VCaP (cell line): Measurements from ENCODE around the gene TFR2.

Source experiments
- H3K27ac ChIP-seq: fragments of 450-650 bp; 2 replicates; pipeline ENCODE4 v1.5.1; 2017
- TF ChIP-seq, protein P1 (sequence below): fragments of 450-650 bp; conservative IDR thresholded peaks from 2 replicates; pipeline ENCODE4 v1.5.1; 2017; ENCODE audit warnings: mild to moderate bottlenecking, moderate library complexity

Gene TFR2

DNA sequence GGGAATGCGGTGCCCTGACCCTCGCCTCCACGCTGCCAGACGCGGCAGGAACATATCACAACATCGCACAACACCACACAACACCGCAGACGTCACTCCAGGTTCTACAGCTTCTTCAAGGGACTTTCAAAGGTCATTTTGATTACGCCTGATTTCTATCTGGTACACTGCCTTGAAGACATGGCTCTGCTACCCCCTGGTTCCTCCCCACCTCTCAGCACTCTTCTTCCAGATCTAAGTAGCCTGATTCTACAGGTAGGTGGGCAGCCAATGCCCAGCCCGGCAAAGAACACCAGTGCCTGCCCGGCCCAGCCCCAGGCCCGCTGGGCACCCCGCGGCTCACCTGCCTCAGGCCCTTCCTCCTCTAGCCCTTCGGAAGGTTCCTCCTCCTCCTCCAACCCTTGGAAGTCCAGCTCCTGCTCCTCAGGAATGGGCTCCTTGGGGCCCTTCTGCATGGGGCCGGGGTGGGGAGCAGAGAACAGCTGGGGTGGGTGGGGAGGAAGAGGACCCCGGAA lies 44.3 kb upstream of the TFR2 start:
- TF ChIP-seq, protein P1, sequence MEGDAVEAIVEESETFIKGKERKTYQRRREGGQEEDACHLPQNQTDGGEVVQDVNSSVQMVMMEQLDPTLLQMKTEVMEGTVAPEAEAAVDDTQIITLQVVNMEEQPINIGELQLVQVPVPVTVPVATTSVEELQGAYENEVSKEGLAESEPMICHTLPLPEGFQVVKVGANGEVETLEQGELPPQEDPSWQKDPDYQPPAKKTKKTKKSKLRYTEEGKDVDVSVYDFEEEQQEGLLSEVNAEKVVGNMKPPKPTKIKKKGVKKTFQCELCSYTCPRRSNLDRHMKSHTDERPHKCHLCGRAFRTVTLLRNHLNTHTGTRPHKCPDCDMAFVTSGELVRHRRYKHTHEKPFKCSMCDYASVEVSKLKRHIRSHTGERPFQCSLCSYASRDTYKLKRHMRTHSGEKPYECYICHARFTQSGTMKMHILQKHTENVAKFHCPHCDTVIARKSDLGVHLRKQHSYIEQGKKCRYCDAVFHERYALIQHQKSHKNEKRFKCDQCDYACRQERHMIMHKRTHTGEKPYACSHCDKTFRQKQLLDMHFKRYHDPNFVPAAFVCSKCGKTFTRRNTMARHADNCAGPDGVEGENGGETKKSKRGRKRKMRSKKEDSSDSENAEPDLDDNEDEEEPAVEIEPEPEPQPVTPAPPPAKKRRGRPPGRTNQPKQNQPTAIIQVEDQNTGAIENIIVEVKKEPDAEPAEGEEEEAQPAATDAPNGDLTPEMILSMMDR: no peak
- H3K27ac ChIP-seq: no peak overlapping the region

DNA sequence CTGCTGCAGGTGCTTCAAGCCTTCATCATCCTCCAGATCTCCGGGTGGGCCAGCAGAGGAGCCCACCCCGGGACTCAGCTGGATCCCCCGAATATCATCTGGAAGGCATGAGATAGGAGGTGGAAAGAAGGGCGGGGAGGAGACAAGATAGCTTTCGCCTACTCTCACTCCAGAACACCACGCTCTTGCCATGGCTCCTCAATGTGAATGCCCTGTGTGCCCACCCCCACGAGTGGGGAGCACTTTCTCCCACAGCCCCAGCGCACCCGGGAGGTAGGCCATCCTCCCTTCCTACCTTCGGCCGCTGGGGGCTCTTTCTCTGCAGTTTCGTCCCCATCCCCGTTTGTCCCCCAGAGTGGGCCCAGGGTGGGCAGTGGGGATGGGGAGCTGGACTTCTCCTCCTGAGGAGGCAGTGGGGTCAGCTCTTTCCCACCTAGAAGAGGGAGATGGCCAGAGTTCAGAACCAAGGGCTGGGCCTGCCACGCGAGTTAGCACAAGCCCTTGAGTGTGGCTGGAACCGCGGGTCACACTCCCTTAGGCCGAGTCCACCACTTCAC lies 43.8 kb upstream of the TFR2 start:
- no peak overlapping the region for H3K27ac ChIP-seq
- TF ChIP-seq, protein P1: no peak

DNA sequence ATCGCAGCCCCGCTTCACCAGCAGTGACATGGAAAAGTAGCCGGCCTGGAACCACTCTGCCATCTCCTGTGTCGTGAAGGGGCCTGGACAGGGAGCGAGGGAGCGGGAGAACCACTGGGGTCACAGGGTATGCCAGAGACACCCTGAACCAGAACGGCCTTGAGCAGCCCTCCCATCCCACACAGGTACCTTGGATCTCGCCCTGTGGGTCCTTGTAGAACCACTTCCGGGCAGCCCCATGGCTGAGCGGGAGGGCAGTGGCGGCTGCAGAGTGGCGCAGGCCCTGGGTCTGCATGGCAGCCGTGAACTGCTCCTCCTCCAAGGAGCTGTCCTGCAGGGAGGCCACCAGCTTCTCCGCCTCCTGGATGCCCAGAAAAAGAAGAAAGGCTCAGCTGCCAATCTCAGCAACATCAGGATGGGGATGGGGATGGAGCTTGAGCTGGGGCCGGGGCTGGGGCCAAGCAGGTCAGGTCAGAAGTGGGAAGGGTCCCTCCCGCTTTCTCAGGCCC lies 43.2 kb upstream of the TFR2 start:
- TF ChIP-seq, protein P1: no peak
- H3K27ac ChIP-seq: no peak overlapping the region

DNA sequence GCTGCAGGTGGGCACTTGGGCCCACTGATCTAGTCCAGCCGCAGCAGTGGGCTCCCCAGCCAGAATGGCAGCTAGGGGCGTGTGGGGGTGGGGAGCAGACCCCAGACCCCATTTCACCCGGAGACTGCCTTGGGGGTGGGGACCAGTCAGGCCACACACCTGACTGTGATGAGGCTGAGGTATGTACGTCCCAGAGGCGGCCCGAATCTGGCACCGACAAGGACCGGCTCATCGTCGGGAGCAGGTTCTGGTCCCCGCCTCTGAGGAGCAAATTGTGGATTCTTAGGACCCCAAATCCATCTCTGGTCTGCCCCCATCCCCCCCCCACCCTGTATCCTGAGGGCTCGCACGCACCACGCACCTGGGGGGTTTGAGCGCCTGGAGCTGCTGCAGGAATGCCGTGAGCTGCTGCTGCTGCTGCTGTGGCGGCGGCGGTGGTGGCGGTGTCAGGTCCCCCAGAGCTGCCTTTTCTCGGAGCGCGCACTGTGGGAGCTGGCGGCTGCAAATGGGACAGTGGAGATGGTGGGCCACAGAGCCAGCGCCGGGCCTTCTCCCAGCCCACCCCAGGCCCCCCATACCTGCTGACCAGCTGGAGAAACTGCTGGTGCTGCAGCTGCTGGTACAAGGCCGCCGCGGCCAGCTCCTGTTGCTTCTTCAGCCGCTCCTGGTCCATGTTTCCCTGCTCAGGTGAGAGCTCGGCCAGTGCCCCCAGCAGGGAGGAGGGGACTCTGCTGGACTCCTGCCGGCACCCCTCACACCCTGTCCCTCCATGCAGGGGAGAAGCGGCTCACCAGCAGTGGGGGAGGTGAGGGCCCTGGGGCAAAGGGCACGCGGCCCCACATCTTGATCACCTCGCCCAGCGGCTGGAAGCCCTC lies 42.5 kb upstream of the TFR2 start:
- no peak overlapping the region for H3K27ac ChIP-seq
- TF ChIP-seq, protein P1: no peak

DNA sequence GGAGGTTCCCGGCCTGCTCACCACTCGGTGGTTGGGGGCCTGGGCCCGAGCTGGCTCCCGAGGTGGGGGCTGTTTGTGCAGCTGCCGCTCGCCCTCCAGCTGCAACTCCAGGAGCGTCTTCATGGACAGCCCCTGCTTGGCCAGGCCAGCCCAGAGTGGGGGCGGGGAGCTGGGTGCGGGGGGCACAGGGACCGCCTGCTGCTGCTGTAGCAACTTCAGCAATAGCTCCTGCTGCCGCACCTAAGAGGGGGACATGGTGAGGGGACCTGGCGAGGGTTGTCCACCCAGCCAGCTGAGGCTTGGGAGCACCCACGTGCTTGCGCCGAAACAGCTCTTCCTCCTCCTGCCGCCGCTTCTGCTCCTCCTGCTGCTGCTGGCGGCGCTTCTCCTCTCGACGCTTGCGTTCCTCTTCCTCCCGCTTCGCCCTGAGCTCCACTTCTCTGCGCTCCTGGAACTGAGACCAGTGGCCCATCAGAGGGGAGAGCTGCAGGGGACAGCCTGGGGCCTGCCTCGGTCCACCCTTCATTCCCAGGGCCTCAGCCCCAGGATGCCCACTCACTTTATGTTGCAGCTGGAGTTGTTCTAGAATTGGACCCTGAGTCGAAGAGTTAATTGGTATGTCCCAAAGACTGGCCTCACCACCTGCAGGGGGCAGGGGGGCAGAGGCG lies 41.8 kb upstream of the TFR2 start:
- no peak overlapping the region for H3K27ac ChIP-seq
- TF ChIP-seq, protein P1: no peak

DNA sequence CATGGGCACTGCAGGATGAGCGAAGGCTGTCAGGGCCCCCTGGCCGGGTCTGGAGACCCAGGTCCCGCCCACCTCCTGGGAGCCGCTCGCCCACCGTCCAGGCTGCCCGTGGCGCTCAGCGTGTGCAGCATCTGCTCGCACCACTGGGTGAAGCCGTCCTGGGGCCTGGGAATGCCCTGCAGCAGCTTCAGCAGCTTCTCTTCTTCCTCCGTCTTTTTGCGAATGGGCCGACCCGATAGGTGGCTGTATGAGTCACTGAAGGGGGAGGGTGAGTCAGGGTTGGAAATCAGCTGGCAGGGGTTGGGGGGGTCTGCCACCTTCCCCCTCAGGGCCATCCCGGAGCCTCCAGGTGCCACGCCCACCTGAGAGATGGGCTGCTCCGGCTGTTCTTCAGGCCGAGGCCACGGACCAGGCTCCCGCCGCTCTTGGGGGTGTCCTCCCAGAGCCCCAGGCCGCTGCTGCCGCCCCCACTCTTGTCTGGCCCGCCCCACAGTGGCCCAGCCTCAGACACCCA lies 40.9 kb upstream of the TFR2 start:
- TF ChIP-seq, protein P1: no peak
- H3K27ac ChIP-seq: no peak overlapping the region
